ENCODE measurements around the gene THAP6. TPM values are rescaled to one million over a fixed set of nuclear protein-coding genes. Genes with fewer than 3 reads are reported as not detected.

THAP6 gene
- total and polyA plus RNA-seq, 4 experiments from 2014 or later = 12.9 to 43.4 (median 25.8) TPM

DNA sequence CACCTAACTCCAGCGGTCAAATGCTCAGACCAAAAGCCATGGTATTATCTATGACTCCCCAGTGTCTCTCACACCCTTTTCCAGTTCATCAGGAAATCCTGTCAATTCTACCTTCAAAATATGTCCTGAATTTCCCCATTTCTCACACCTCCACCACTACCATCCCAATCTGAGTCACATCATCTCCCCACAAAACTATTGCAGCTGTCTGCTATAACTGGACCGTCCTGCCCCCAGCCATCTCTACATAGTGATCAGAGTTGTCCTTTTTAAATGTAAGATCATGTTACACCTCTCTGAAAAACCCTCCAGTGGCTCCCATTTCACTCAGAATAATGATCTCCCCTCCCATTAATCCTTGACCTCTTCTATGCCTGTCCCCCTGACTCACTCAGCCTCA, 34.7 kb downstream of the THAP6 start:
- Mint-ChIP-seq H3K4me3 (no peak overlapping the region), H3K4me1 (peaks cover 0 to 1% (median 0%) of the 10 kb centered on the region in 4 donors), H3K36me3 (peaks cover 4 to 6% of the 10 kb centered on the region in 2 donors), H3K9me3 (no peaks in the 10 kb centered on the region), H3K27ac (no peak overlapping the region), H3K27me3 (no peaks in the 10 kb centered on the region)
- H3K4me1 ChIP-seq (ENCODE audit: insufficient read depth, low read length) = no peaks in the 10 kb centered on the region
- H3K27me3 ChIP-seq (ENCODE audit: insufficient read depth, low read length) = no peaks in the 10 kb centered on the region
- no peak overlapping the region for H3K4me3 ChIP-seq (ENCODE audit: low read length in 2 of 2)
- ChIA-PET POLR2A (ENCODE audit: partially characterized antibody) (no interaction called here), CTCF (ENCODE audit: partially characterized antibody) (no interaction called here)
- no peak for DNase-seq
- intact Hi-C loops (cut with micrococcal nuclease) = no loop called here
- H3K27ac ChIP-seq (ENCODE audit: low read depth, low read length) = no peak overlapping the region
- H3K36me3 ChIP-seq (ENCODE audit: insufficient read depth, low read length) = no peaks in the 10 kb centered on the region
- H3K9me3 ChIP-seq (ENCODE audit: control insufficient read depth in 1 of 2, low read length in 2 of 2) = no peaks in the 10 kb centered on the region

DNA sequence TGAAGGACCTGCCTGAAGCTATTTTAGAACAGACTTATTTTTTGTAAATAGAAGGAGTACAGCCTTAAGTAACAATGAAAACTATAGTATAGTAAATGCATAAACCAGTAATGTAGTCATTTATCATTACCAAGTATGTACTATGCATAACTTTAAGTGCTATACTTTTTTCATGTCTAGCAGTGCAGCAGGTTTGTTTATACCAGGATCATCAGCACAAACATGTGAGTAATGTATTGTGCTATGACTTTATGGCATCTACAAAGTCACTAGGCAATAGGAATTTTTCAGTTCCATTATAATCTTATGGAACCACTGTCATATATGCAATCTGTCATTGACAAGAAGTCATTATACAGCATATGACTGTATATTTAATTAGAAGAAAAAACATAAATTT, 38.2 kb downstream of the THAP6 start:
- H3K4me1 ChIP-seq (ENCODE audit: insufficient read depth, low read length) = no peaks in the 10 kb centered on the region
- H3K9me3 Mint-ChIP-seq = no peaks in the 10 kb centered on the region
- ChIA-PET POLR2A (ENCODE audit: partially characterized antibody) (no interaction called here), CTCF (ENCODE audit: partially characterized antibody) (no interaction called here)
- H3K36me3 ChIP-seq (ENCODE audit: insufficient read depth, low read length) = no peaks in the 10 kb centered on the region
- H3K27ac Mint-ChIP-seq = no peak overlapping the region
- no peaks in the 10 kb centered on the region for H3K36me3 Mint-ChIP-seq
- no peaks in the 10 kb centered on the region for H3K27me3 ChIP-seq (ENCODE audit: insufficient read depth, low read length)
- H3K4me3 Mint-ChIP-seq = no peak overlapping the region
- H3K9me3 ChIP-seq (ENCODE audit: control insufficient read depth in 1 of 2, low read length in 2 of 2) = no peaks in the 10 kb centered on the region
- H3K4me1 Mint-ChIP-seq = peaks cover 0 to 8% (median 4%) of the 10 kb centered on the region in 4 donors
- H3K27ac ChIP-seq (ENCODE audit: low read depth, low read length) = no peak overlapping the region
- intact Hi-C loops (cut with micrococcal nuclease) = no loop called here
- peaks cover 1 to 5% of the 10 kb centered on the region in 2 donors for H3K27me3 Mint-ChIP-seq
- H3K4me3 ChIP-seq (ENCODE audit: low read length in 2 of 2) = no peak overlapping the region
- DNase-seq = no peak

DNA sequence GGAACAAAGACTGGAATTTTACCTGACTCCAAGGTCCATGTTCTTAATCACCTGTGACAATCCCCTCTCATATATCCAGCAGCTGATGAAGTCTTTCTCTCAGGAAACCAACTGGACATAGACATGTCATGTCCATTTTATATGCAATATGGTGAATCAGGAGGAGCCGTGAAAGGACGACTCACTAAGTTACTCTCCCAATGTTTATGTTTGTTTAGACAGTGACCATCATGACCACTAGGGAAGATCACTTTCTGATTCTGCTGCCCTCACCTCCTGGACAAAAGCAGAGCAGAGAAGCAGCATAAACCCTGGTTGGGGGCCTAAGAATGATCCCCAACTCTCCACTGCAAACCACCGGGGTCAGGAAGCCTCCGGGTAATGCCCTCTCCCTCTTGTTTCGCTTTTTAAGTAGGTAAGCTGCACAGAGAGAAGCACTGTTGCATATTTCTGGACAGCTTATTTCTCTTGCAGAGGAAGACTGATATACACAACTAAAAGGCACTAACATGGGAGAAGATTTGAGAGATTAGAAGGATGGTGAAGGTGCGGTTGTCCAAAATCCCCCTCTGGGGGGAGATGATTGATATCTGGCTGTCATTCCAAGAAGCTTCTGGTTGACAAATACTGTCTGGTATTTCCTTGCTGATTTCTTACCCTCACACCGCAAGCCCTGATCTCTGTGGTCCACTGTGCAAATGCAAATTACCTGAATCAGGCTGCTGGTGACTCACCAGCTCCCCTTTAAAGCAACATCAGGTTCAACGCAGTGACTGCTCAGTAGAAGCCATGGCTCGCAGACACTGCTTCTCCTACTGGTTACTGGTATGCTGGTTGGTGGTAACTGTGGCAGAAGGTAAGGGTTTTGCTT, 41.3 kb downstream of the THAP6 start, which contains the start of gene ODAPH:
TSS of gene ODAPH (plus strand) at position 773 of the 871 bp plus-strand sequence. CDS start at position 790, 17 bp downstream.
- peak in 3 of 5 donors; percentile 1 to 68 (median 18) for DNase-seq
- Mint-ChIP-seq H3K4me3 (peak within 1 kb of the TSS in 3 of 8 donors; percentile 29 to 74 (median 46)), H3K4me1 (peaks cover 0 to 8% (median 4%) of the 10 kb centered on the region in 4 donors), H3K36me3 (no peaks in the 10 kb centered on the region), H3K9me3 (no peaks in the 10 kb centered on the region), H3K27me3 (peaks cover 5 to 6% of the 10 kb centered on the region in 2 donors), H3K27ac (peak within 1 kb of the TSS in 2 of 7 donors; percentile 15 to 60)
- no peaks in the 10 kb centered on the region for H3K4me1 ChIP-seq (ENCODE audit: insufficient read depth, low read length)
- CTCF ChIA-PET (ENCODE audit: partially characterized antibody) = interaction anchor here (1.5 kb wide), 1 partner anchor 292 kb away, joined by 6 read pairs; no protein-coding TSS in a partner anchor
- no peak within 1 kb of the TSS for H3K27ac ChIP-seq (ENCODE audit: low read depth, low read length)
- no peaks in the 10 kb centered on the region for H3K27me3 ChIP-seq (ENCODE audit: insufficient read depth, low read length)
- intact Hi-C loops (cut with micrococcal nuclease) = no loop called here
- H3K4me3 ChIP-seq (ENCODE audit: low read length in 2 of 2) = no peak within 1 kb of the TSS
- no peaks in the 10 kb centered on the region for H3K9me3 ChIP-seq (ENCODE audit: control insufficient read depth in 1 of 2, low read length in 2 of 2)
- H3K36me3 ChIP-seq (ENCODE audit: insufficient read depth, low read length) = no peaks in the 10 kb centered on the region
- POLR2A ChIA-PET (ENCODE audit: partially characterized antibody) = interaction anchor here (1.9 kb wide), 1 partner anchor 41 kb away, joined by 6 read pairs; the partner anchor contains the start of genes RCHY1 and THAP6

DNA sequence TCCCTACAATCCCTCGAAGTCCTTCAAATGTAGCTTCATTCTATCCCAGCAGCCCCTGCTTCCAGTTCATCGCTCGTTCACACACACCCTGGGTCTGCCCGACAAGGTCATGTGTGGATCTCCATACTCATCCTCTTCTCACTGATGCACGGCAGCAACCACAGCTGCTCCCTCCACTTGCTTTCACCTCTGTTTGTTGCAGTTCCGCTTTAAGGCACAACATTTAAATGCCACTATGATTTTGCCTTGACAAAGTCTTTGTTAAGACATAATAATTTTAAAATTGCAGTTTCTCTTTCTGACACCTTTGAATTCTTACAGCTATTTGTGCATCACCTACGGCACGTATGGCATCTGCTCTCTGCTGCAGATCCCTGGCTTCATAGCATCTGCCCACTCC, 43.4 kb downstream of the THAP6 start:
- ChIA-PET CTCF (ENCODE audit: partially characterized antibody) (interaction anchor here (0.9 kb wide), 1 partner anchor 20 kb away, joined by 3 read pairs; no protein-coding TSS in a partner anchor), POLR2A (ENCODE audit: partially characterized antibody) (interaction anchor here (0.6 kb wide), 1 partner anchor 260 kb away, joined by 3 read pairs; no protein-coding TSS in a partner anchor)
- peaks cover 8 to 10% of the 10 kb centered on the region in 2 donors for H3K27me3 Mint-ChIP-seq
- DNase-seq = no peak
- H3K9me3 Mint-ChIP-seq = no peaks in the 10 kb centered on the region
- H3K9me3 ChIP-seq (ENCODE audit: control insufficient read depth in 1 of 2, low read length in 2 of 2) = no peaks in the 10 kb centered on the region
- H3K36me3 ChIP-seq (ENCODE audit: insufficient read depth, low read length) = no peaks in the 10 kb centered on the region
- H3K4me3 ChIP-seq (ENCODE audit: low read length in 2 of 2) = no peak overlapping the region
- H3K27ac ChIP-seq (ENCODE audit: low read depth, low read length) = no peak overlapping the region
- peaks cover 0 to 8% (median 4%) of the 10 kb centered on the region in 4 donors for H3K4me1 Mint-ChIP-seq
- no peaks in the 10 kb centered on the region for H3K4me1 ChIP-seq (ENCODE audit: insufficient read depth, low read length)
- no peaks in the 10 kb centered on the region for H3K27me3 ChIP-seq (ENCODE audit: insufficient read depth, low read length)
- no peaks in the 10 kb centered on the region for H3K36me3 Mint-ChIP-seq
- H3K27ac Mint-ChIP-seq = peak overlapping the region in 1 of 7 donors; percentile 6
- intact Hi-C loops (cut with micrococcal nuclease) = no loop called here
- H3K4me3 Mint-ChIP-seq = no peak overlapping the region

DNA sequence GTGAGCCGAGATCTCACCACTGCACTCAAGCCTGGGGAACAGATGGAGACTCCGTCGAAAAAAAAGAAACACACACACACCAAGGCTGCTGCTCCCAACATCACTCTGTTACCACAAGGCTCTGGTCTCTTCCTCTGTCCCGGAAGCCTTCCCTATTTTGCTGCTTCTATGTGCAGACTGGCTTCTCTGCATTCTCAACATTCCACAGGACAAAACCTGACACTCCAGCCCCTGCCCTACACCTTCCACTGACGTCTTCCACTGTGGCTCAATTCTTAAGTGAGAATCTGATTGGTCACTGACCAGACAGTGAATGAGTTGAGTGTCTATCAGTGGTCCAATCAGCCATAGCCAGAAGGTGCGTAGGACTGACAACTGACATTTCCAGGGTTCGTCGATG, 47.5 kb downstream of the THAP6 start:
- intact Hi-C loops (cut with micrococcal nuclease) = no loop called here
- Mint-ChIP-seq H3K27me3 (peaks cover 6 to 15% of the 10 kb centered on the region in 2 donors), H3K4me1 (peaks cover 0 to 4% (median 0%) of the 10 kb centered on the region in 4 donors), H3K4me3 (no peak overlapping the region), H3K36me3 (no peaks in the 10 kb centered on the region), H3K9me3 (no peaks in the 10 kb centered on the region), H3K27ac (peak overlapping the region in 1 of 7 donors; percentile 1)
- H3K27ac ChIP-seq (ENCODE audit: low read depth, low read length) = no peak overlapping the region
- no peaks in the 10 kb centered on the region for H3K4me1 ChIP-seq (ENCODE audit: insufficient read depth, low read length)
- no peaks in the 10 kb centered on the region for H3K9me3 ChIP-seq (ENCODE audit: control insufficient read depth in 1 of 2, low read length in 2 of 2)
- H3K27me3 ChIP-seq (ENCODE audit: insufficient read depth, low read length) = no peaks in the 10 kb centered on the region
- DNase-seq = no peak
- no peak overlapping the region for H3K4me3 ChIP-seq (ENCODE audit: low read length in 2 of 2)
- no peaks in the 10 kb centered on the region for H3K36me3 ChIP-seq (ENCODE audit: insufficient read depth, low read length)
- CTCF ChIA-PET (ENCODE audit: partially characterized antibody) = interaction anchor here (0.7 kb wide), 1 partner anchor 9 kb away, joined by 3 read pairs; no protein-coding TSS in a partner anchor
- POLR2A ChIA-PET (ENCODE audit: partially characterized antibody) = no interaction called here

DNA sequence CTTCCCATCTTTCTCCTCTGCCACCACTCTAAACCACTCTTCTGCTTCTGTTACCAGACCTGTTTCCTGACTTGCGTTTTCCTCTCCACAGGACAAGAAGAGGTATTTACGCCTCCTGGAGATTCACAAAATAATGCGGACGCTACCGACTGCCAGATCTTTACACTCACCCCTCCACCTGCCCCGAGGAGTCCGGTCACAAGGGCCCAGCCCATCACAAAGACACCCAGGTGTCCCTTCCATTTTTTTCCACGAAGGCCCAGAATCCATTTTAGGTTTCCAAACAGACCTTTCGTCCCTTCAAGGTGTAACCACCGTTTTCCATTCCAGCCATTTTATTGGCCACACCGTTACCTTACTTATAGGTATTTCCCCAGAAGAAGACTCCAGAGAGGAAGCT, 49.8 kb downstream of the THAP6 start:
- Histone ChIP-seq H3K9me3 (ENCODE audit: control insufficient read depth in 1 of 2, low read length in 2 of 2) (no peaks in the 10 kb centered on the region), H3K27ac (ENCODE audit: low read depth, low read length) (no peak overlapping the region), H3K36me3 (ENCODE audit: insufficient read depth, low read length) (no peaks in the 10 kb centered on the region), H3K4me3 (ENCODE audit: low read length in 2 of 2) (no peak overlapping the region), H3K27me3 (ENCODE audit: insufficient read depth, low read length) (no peaks in the 10 kb centered on the region), H3K4me1 (ENCODE audit: insufficient read depth, low read length) (no peaks in the 10 kb centered on the region)
- H3K9me3 Mint-ChIP-seq = no peaks in the 10 kb centered on the region
- POLR2A ChIA-PET (ENCODE audit: partially characterized antibody) = no interaction called here
- no peak overlapping the region for H3K27ac Mint-ChIP-seq
- H3K4me1 Mint-ChIP-seq = peaks cover 0 to 4% (median 0%) of the 10 kb centered on the region in 4 donors
- no peak overlapping the region for H3K4me3 Mint-ChIP-seq
- no peaks in the 10 kb centered on the region for H3K36me3 Mint-ChIP-seq
- CTCF ChIA-PET (ENCODE audit: partially characterized antibody) = no interaction called here
- H3K27me3 Mint-ChIP-seq = peaks cover 4 to 14% of the 10 kb centered on the region in 2 donors
- no peak for DNase-seq
- intact Hi-C loops (cut with micrococcal nuclease) = no loop called here

DNA sequence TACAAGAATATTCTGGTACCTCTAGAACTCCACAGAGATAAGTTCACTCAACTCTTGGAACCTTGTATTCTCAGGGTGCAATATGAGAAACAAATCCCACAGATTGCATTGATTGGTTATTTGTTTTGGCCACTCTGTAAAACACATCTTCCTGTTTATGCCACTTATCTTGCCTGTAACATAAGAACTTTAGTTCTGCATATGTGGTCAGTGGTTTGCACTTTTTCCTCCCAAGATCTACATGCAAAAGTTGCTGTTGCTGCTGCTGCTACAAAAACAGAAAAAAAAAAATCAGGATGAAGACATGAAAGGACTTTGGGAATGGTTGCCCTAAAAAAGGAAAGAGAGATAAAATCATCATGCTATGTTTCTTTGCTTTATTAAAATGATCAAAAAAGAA, 51.2 kb downstream of the THAP6 start:
- no peaks in the 10 kb centered on the region for H3K9me3 Mint-ChIP-seq
- Histone ChIP-seq H3K27me3 (ENCODE audit: insufficient read depth, low read length) (no peaks in the 10 kb centered on the region), H3K36me3 (ENCODE audit: insufficient read depth, low read length) (no peaks in the 10 kb centered on the region), H3K27ac (ENCODE audit: low read depth, low read length) (no peak overlapping the region), H3K4me1 (ENCODE audit: insufficient read depth, low read length) (no peaks in the 10 kb centered on the region), H3K9me3 (ENCODE audit: control insufficient read depth in 1 of 2, low read length in 2 of 2) (no peaks in the 10 kb centered on the region), H3K4me3 (ENCODE audit: low read length in 2 of 2) (no peak overlapping the region)
- intact Hi-C loops (cut with micrococcal nuclease) = no loop called here
- no peak for DNase-seq
- no peaks in the 10 kb centered on the region for H3K36me3 Mint-ChIP-seq
- H3K4me3 Mint-ChIP-seq = no peak overlapping the region
- H3K27me3 Mint-ChIP-seq = peaks cover 3 to 14% of the 10 kb centered on the region in 2 donors
- POLR2A ChIA-PET (ENCODE audit: partially characterized antibody) = no interaction called here
- no peak overlapping the region for H3K27ac Mint-ChIP-seq
- CTCF ChIA-PET (ENCODE audit: partially characterized antibody) = no interaction called here
- peaks cover 0 to 4% (median 0%) of the 10 kb centered on the region in 4 donors for H3K4me1 Mint-ChIP-seq
